Right renal cortex interstitium (tissue), 3 donors: Measurements from ENCODE around the gene PSMB11. TPM values are rescaled to one million over a fixed set of nuclear protein-coding genes. Genes with fewer than 3 reads are reported as not detected.

ENCODE experiments used
- DNase-seq, 3 donors: peaks; one replicate each; pipeline ENCODE4 v3.0.0-alpha.2; 2013; ENCODE audit warnings: low read depth in 3 of 3, low spot score in 2 of 3
- polyA plus RNA-seq, 3 donors: library from polyadenylated mRNA; unstranded; fragments of 120-200 nt; gene quantifications; one replicate each; pipeline ENCODE4 v1.2.1, GENCODE V29; 2013; ENCODE audit not compliant: insufficient read length in 3 of 3

PSMB11 gene
- polyA plus RNA-seq, 3 donors: not detected

- no peak for DNase-seq
These were observed 34.9 kb downstream of the PSMB11 start for GRCh38 chr14:23076785-23077408.

DNA sequence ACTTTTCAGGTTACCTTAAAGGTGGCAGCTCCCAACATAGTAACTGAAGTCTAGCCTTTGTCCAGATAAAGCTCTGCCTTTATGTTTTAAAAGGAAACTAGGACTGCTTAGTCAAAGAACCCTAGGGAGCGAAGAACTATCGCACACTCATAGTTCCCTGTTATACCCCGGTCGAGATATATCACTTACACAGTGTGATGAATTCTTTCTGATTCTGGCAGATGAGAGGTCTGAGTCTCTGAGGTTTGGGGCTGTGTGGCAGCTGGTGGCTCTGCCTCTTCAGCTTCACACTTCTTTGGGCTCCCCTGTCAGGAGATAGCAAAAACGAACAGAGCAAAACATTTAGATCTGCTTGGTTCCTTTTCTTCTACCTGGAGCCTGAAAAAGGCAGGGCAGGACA is 36.0 kb downstream of the PSMB11 start:
- no peak for DNase-seq

DNA sequence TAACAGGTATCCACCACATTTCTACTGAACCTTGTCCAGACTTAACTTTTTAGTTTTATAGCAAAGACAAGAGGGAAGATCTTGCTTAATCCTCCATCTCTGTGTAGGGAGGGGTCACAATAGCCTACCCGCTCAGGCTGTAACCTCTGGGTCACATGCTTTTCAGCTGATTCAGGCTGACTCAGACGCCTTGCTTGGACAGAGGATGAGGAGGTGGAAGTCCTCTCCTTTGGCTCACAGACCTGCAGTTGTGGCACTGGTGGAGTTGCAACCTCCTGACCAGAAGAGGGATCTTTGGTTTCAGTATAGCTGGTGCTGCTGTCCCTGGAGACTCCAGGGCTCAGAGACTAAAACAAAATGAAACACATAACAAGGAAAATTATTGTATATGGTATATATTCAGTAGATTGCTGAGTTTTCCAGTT is 36.7 kb downstream of the PSMB11 start:
- DNase-seq: no peak

- DNase-seq: no peak
These were observed 37.7 kb downstream of the PSMB11 start for GRCh38 chr14:23079716-23080115.

DNA sequence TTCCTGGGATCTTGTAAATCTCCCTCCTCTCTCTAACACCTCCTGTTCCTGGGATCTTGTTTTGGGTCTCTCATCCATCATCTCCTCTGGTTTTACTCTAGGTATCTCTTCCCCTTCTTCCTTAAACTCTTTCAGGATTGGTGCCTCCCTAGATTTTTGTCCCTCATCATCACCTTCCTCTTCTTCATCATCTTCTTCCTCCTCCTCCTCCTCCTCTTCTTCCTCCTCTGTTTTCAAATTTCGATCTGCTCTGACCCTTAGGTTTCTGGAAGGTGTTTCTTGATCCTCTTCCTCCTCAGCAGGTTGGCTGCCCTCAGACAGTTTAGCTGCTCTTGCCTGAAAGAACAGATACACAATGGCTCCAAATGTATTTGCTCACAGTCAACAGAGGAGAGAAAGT is 38.5 kb downstream of the PSMB11 start:
- DNase-seq: no peak

DNA sequence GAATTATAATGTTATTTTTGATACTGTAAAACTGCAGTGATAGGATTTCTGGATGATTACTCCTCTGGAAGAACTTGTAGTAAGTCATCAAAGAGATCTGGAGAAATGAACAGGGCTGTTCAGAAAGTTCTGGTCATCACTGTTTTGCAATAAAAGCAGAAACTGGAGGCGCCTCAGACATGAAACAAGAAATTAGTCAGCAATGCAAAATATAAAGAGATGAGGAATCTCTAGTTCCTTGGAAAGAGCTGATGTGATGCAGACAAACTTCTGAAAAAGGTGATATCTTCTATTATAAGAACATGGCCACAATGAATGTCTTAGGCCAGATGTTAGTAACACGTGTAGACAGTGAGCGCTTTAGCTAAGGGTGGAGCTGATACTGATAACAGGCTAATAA is 43.4 kb downstream of the PSMB11 start:
- no peak for DNase-seq

GRCh38 chr14:23086565-23086964 is 44.6 kb downstream of the PSMB11 start:
- no peak for DNase-seq

- DNase-seq: no peak
These were observed 47.7 kb downstream of the PSMB11 start for GRCh38 chr14:23089498-23090253.

GRCh38 chr14:23090254-23090636 is 48.2 kb downstream of the PSMB11 start:
- no peak for DNase-seq

- DNase-seq: no peak
These were observed 49.5 kb downstream of the PSMB11 start for GRCh38 chr14:23091294-23092225.

- no peak for DNase-seq
These were observed 51.1 kb downstream of the PSMB11 start for GRCh38 chr14:23093104-23093503.

GRCh38 chr14:23093526-23093925 is 51.5 kb downstream of the PSMB11 start:
- no peak for DNase-seq

Other genes starting within 250 kb of the PSMB11 start
- 100 to 1,000 TPM; 101 to 121 (median 108) TPM for gene SLC7A7, start 226.8 kb upstream of the PSMB11 start, polyA plus RNA-seq
- gene MRPL52, start 212.3 kb upstream of the PSMB11 start, polyA plus RNA-seq: 10 to 100 TPM; 63.5 to 78.6 (median 75.8) TPM
- 100 to 1,000 TPM; 132 to 140 (median 134) TPM for gene MMP14, start 205.6 kb upstream of the PSMB11 start, polyA plus RNA-seq
- gene LRP10, start 170.5 kb upstream of the PSMB11 start, polyA plus RNA-seq: 10 to 100 TPM; 67.4 to 85.7 (median 73.1) TPM
- 1 to 10 TPM in 2 of 3 donors, under 1 TPM in 1; 0.89 to 1.5 (median 1.2) TPM for gene REM2, start 159.0 kb upstream of the PSMB11 start, polyA plus RNA-seq
- gene RBM23, start 123.1 kb upstream of the PSMB11 start, polyA plus RNA-seq: 100 to 1,000 TPM; 118 to 125 (median 119) TPM
- gene PRMT5, start 112.8 kb upstream of the PSMB11 start, polyA plus RNA-seq: 100 to 1,000 TPM; 150 to 165 (median 163) TPM
- gene HAUS4, start 85.1 kb upstream of the PSMB11 start, polyA plus RNA-seq: 10 to 100 TPM; 56.0 to 60.1 (median 56.4) TPM
- gene AJUBA, start 59.7 kb upstream of the PSMB11 start, polyA plus RNA-seq: 10 to 100 TPM; 72.8 to 93.8 (median 86.4) TPM
- 10 to 100 TPM; 18.3 to 19.2 (median 18.8) TPM for gene C14orf93, start 32.1 kb upstream of the PSMB11 start, polyA plus RNA-seq
- gene PSMB5, start 7.3 kb upstream of the PSMB11 start, polyA plus RNA-seq: 100 to 1,000 TPM; 229 to 253 (median 251) TPM
- gene CDH24, start 15.3 kb downstream of the PSMB11 start, polyA plus RNA-seq: 10 to 100 TPM; 13.3 to 18.0 (median 14.0) TPM
- 100 to 1,000 TPM; 201 to 227 (median 206) TPM for gene ACIN1, start 52.9 kb downstream of the PSMB11 start, polyA plus RNA-seq
- gene C14orf119, start 53.3 kb downstream of the PSMB11 start, polyA plus RNA-seq: 100 to 1,000 TPM in 1 of 3 donors, 10 to 100 TPM in 2; 90.1 to 102 (median 91.2) TPM
- under 1 TPM in 1 of 3 donors, not detected in 2; 0.08 TPM for gene CIROP, start 62.8 kb downstream of the PSMB11 start, polyA plus RNA-seq
- under 1 TPM; 0.08 to 0.21 (median 0.19) TPM for gene CEBPE, start 77.0 kb downstream of the PSMB11 start, polyA plus RNA-seq
- 10 to 100 TPM; 83.4 to 94.0 (median 86.9) TPM for gene SLC7A8, start 141.4 kb downstream of the PSMB11 start, polyA plus RNA-seq
- gene RNF212B, start 195.7 kb downstream of the PSMB11 start, polyA plus RNA-seq: 1 to 10 TPM; 1.4 to 1.6 (median 1.4) TPM
- gene HOMEZ, start 243.9 kb downstream of the PSMB11 start, polyA plus RNA-seq: 10 to 100 TPM; 26.5 to 28.1 (median 26.9) TPM